Measurements from ENCODE around the gene ABCC8.

GRCh38 chr11:17351510-17352176 lies 125.0 kb downstream of the ABCC8 start, which contains the start of gene NCR3LG1:
- TF ChIP-seq PATZ1 (CRISPR knock-in tag; IDR thresholded peaks at IDR 0.05; ENCODE audit: borderline replicate concordance) = peak; percentile 83; the same call in 1 of the 2 replicates
- no peak for TF ChIP-seq POU6F1 (CRISPR knock-in tag; IDR thresholded peaks at IDR 0.05; ENCODE audit: borderline replicate concordance, low read depth)
- TF ChIP-seq OSR1 (CRISPR knock-in tag; IDR thresholded peaks at IDR 0.05) = no peak
- TF ChIP-seq CREB5 (CRISPR knock-in tag; IDR thresholded peaks at IDR 0.05; ENCODE audit: low read depth) = no peak
- no peak for TF ChIP-seq ZC3H10 (CRISPR knock-in tag; IDR thresholded peaks at IDR 0.05)
- TF ChIP-seq ESRRG (CRISPR knock-in tag; IDR thresholded peaks at IDR 0.05) = no peak
- no peak for TF ChIP-seq RARB (CRISPR knock-in tag; IDR thresholded peaks at IDR 0.05)

Measured in SK-N-SH treated with all-trans-retinoic acid at 6 μM for 48 hours (cell line).